ENCODE results near the gene PLEKHG4B. TPM values are rescaled to one million over a fixed set of nuclear protein-coding genes. Genes with fewer than 3 reads are reported as not detected.
A peak's percentile ranks its signal among the peaks of the same experiment; 100 is the strongest.
"Not testable (repeated sequence)": the region's sequence is repeated elsewhere in the genome, so short reads cannot be mapped to it uniquely, and the experiment has no call there.

PLEKHG4B gene
- total RNA-seq, 1 donor from 2014 or later = not detected

- H3K27ac Mint-ChIP-seq; H3K27me3 Mint-ChIP-seq; intact Hi-C loops (cut with micrococcal nuclease); H3K36me3 Mint-ChIP-seq (ENCODE audit: low read depth); H3K9me3 Mint-ChIP-seq; H3K4me1 Mint-ChIP-seq; H3K4me3 Mint-ChIP-seq: not testable (repeated sequence)
- peak; percentile 30 for DNase-seq
These were observed 19.4 kb upstream of the PLEKHG4B start for GRCh38 chr5:72316-73180.

GRCh38 chr5:73181-73447, 18.9 kb upstream of the PLEKHG4B start:
- H3K36me3 Mint-ChIP-seq (ENCODE audit: low read depth); H3K27me3 Mint-ChIP-seq; intact Hi-C loops (cut with micrococcal nuclease); H3K27ac Mint-ChIP-seq; H3K4me1 Mint-ChIP-seq; H3K9me3 Mint-ChIP-seq; H3K4me3 Mint-ChIP-seq: not testable (repeated sequence)
- DNase-seq = peak; percentile 10

- H3K36me3 Mint-ChIP-seq (ENCODE audit: low read depth) = no peaks in the 10 kb centered on the region
- no peaks in the 10 kb centered on the region for H3K4me1 Mint-ChIP-seq
- no peak overlapping the region for H3K27ac Mint-ChIP-seq
- H3K9me3 Mint-ChIP-seq = no peaks in the 10 kb centered on the region
- intact Hi-C loops (cut with micrococcal nuclease) = no loop called here
- H3K4me3 Mint-ChIP-seq = no peak overlapping the region
- no peaks in the 10 kb centered on the region for H3K27me3 Mint-ChIP-seq
- peak; percentile 35 for DNase-seq
These were observed 18.0 kb upstream of the PLEKHG4B start for GRCh38 chr5:73768-74502.

DNA sequence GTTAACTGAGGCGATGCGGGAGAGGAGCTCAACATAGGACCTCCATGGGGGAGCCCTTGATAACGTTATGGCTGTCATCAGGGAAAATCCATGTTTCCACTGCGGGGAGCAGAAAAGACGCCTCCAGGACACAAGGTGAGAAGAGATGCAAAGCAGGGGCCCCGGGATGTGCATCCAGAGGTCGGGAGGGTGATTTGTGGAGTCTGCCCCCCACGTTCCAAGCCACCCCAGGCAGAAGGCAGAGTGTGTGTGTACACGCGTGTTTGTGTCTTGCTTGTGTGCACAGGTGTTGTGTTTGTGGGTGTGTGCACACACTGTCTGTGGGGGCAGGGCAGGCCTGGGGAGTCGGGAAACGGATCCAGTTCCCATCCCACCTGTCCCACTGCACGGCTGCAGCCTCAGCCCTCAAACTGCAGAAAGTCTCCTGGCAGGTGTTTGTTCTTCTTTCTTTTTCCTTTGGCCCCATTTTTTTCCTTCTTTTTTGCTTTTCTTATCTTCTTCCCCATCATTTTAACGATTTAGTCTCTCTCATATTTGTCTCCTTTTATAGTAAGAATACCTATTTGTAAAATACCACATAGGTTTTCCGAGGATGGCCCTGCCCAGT, 17.4 kb upstream of the PLEKHG4B start:
- no peak overlapping the region for H3K4me3 Mint-ChIP-seq
- no peaks in the 10 kb centered on the region for H3K4me1 Mint-ChIP-seq
- H3K36me3 Mint-ChIP-seq (ENCODE audit: low read depth) = no peaks in the 10 kb centered on the region
- intact Hi-C loops (cut with micrococcal nuclease) = no loop called here
- no peaks in the 10 kb centered on the region for H3K27me3 Mint-ChIP-seq
- H3K9me3 Mint-ChIP-seq = no peaks in the 10 kb centered on the region
- no peak for DNase-seq
- no peak overlapping the region for H3K27ac Mint-ChIP-seq

- Mint-ChIP-seq H3K4me3 (no peak overlapping the region), H3K36me3 (ENCODE audit: low read depth) (no peaks in the 10 kb centered on the region)
- peak; percentile 50 for DNase-seq
These were observed 16.3 kb upstream of the PLEKHG4B start for GRCh38 chr5:75331-76320.

DNA sequence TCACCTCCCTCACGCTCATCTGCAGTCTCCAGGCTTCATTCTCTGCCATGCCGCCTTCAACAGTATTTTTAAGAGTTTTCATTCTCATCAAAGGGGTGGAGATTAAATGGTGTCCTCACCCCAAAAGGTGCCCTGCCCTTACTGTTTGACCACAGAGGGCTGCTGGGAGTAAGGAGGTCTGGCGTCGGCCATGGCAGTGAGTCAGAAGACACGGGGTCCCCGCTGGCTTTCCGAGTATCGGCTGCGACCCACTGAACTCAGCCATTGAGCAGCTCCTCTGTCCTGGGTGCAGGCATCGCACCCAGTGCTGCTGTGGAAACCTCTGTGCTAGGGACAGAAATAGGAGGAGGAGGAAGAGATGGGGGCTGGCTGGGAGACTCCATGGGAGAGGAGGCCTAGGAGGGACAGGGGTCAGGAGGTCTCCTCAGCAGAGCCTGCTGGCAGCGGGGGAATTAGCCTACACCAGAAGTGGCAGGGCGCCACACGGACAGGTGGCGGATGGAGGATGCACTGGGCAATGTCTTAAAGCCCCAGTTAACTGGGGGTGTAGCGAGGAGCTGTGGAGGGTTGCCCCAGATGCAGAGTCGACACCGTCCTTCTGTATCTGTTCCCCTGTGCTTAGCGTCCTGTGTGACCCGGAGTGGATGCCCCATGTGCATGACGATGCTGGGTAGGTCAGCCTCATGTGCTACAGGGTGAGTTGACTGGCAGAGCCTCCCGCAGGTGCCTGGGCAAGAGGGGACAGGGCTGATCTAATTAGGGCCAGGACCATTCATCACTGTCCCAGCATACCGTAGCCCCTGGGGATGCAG, 15.4 kb upstream of the PLEKHG4B start:
- H3K27ac Mint-ChIP-seq = no peak overlapping the region
- no peak overlapping the region for H3K4me3 Mint-ChIP-seq
- no peaks in the 10 kb centered on the region for H3K9me3 Mint-ChIP-seq
- H3K27me3 Mint-ChIP-seq = no peaks in the 10 kb centered on the region
- no peaks in the 10 kb centered on the region for H3K36me3 Mint-ChIP-seq (ENCODE audit: low read depth)
- intact Hi-C loops (cut with micrococcal nuclease) = no loop called here
- no peak for DNase-seq
- H3K4me1 Mint-ChIP-seq = no peaks in the 10 kb centered on the region

More at GRCh38 chr5:75331-76320, 16.3 kb upstream of the PLEKHG4B start:
- H3K27ac Mint-ChIP-seq = no peak overlapping the region
- H3K4me1 Mint-ChIP-seq = no peaks in the 10 kb centered on the region
- intact Hi-C loops (cut with micrococcal nuclease) = no loop called here
- no peaks in the 10 kb centered on the region for H3K9me3 Mint-ChIP-seq
- no peaks in the 10 kb centered on the region for H3K27me3 Mint-ChIP-seq

GRCh38 chr5:77170-77501, 14.8 kb upstream of the PLEKHG4B start:
- Mint-ChIP-seq H3K4me3 (no peak overlapping the region), H3K27ac (no peak overlapping the region), H3K27me3 (no peaks in the 10 kb centered on the region), H3K4me1 (no peaks in the 10 kb centered on the region), H3K36me3 (ENCODE audit: low read depth) (no peaks in the 10 kb centered on the region), H3K9me3 (no peaks in the 10 kb centered on the region)
- DNase-seq = no peak
- intact Hi-C loops (cut with micrococcal nuclease) = no loop called here

DNA sequence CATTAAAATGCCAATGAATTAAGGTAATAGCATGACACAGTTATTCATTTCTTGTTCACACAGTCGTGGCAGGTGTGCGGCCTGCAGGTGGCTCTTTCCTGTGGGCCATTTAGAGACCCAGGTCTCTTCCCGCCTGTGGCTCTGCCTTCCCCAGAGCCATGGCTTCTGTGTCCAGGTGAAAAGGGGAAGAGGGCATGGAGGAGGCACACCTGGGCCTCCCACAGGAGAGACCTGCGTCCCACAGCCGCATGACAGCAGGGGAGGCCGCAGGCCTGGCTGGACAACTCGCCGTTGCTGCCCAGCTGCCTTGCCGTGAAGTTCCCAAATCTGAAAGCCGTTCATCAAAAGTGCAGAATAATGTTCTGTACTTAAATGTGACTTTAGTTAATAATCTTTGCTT, 14.4 kb upstream of the PLEKHG4B start:
- no peak for DNase-seq
- Mint-ChIP-seq H3K36me3 (ENCODE audit: low read depth) (no peaks in the 10 kb centered on the region), H3K27me3 (no peaks in the 10 kb centered on the region), H3K9me3 (no peaks in the 10 kb centered on the region), H3K27ac (no peak overlapping the region), H3K4me3 (no peak overlapping the region), H3K4me1 (no peaks in the 10 kb centered on the region)
- intact Hi-C loops (cut with micrococcal nuclease) = no loop called here

- Mint-ChIP-seq H3K4me1 (no peaks in the 10 kb centered on the region), H3K36me3 (ENCODE audit: low read depth) (peaks cover 1% of the 10 kb centered on the region), H3K9me3 (no peaks in the 10 kb centered on the region), H3K4me3 (no peak overlapping the region), H3K27me3 (no peaks in the 10 kb centered on the region), H3K27ac (no peak overlapping the region)
- intact Hi-C loops (cut with micrococcal nuclease) = no loop called here
- peak; percentile 62 for DNase-seq
These were observed 13.8 kb upstream of the PLEKHG4B start for GRCh38 chr5:77957-78804.

GRCh38 chr5:78805-79149, 13.2 kb upstream of the PLEKHG4B start:
- no peak for DNase-seq
- Mint-ChIP-seq H3K9me3 (no peaks in the 10 kb centered on the region), H3K36me3 (ENCODE audit: low read depth) (peaks cover 1% of the 10 kb centered on the region), H3K27me3 (no peaks in the 10 kb centered on the region), H3K4me3 (no peak overlapping the region), H3K4me1 (no peaks in the 10 kb centered on the region), H3K27ac (no peak overlapping the region)
- intact Hi-C loops (cut with micrococcal nuclease) = no loop called here

DNA sequence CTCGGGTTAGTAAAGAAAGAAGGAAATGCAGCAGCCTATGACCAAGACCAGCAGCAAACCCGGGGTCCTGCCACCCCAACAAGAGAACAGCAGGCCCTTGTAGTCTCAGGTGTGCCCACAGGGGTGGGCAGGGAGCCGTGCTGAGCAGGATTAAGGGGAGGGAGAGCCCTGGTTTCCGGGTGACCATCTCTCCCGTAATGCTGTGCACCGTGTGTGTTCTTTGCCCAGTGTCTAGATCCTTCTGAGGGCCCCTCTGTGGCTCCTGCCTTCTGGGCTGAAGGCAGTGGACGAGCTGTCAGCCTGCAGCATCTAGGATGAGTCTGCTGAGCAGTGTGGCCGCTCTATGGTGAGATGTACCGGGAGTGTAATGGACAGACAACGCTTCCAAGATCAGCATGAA, 12.7 kb upstream of the PLEKHG4B start:
- Mint-ChIP-seq H3K4me1 (no peaks in the 10 kb centered on the region), H3K4me3 (no peak overlapping the region), H3K27ac (no peak overlapping the region), H3K27me3 (no peaks in the 10 kb centered on the region), H3K36me3 (ENCODE audit: low read depth) (peaks cover 1% of the 10 kb centered on the region), H3K9me3 (no peaks in the 10 kb centered on the region)
- no peak for DNase-seq
- intact Hi-C loops (cut with micrococcal nuclease) = no loop called here

DNA sequence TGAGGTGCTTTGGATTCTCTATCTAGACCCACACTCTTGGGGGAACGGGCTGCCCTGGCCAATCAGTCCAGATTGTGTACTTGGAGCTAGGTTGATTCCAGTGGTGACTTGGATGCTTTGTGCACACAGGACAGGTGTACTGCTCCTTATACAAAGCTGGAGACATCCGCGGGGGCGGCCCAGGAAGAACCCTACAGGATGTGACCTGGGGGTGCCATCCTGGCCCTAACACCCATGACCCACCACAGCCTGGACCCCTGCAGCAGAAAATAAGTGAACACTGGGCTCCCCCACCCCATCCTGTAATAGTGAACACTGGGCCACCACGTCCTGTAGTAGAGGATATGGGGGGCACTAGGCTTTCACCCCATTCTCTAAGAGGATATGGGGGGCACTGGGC, 12.1 kb upstream of the PLEKHG4B start:
- no peak for DNase-seq
- peaks cover 1% of the 10 kb centered on the region for H3K36me3 Mint-ChIP-seq (ENCODE audit: low read depth)
- no peaks in the 10 kb centered on the region for H3K4me1 Mint-ChIP-seq
- H3K4me3 Mint-ChIP-seq = no peak overlapping the region
- H3K27me3 Mint-ChIP-seq = no peaks in the 10 kb centered on the region
- H3K9me3 Mint-ChIP-seq = no peaks in the 10 kb centered on the region
- no peak overlapping the region for H3K27ac Mint-ChIP-seq
- intact Hi-C loops (cut with micrococcal nuclease) = no loop called here
